B cell (primary cell): ENCODE data around the gene ARPC1A.

Experiments
- EZH2 ChIP-seq: IDR thresholded peaks from 2 replicates; pipeline ENCODE4 v1.6.1; 2012; ENCODE audit warnings: borderline replicate concordance, low read depth, mild to moderate bottlenecking, moderate library complexity, low read length; ENCODE audit not compliant: insufficient read depth, poor library complexity, severe bottlenecking
- TF ChIP-seq, protein P1 (sequence below): fragments of 200-600 bp; IDR thresholded peaks from one replicate; pipeline ENCODE4 v1.8.0; 2022; ENCODE audit warnings: antibody characterized with exemption, mild to moderate bottlenecking

DNA sequence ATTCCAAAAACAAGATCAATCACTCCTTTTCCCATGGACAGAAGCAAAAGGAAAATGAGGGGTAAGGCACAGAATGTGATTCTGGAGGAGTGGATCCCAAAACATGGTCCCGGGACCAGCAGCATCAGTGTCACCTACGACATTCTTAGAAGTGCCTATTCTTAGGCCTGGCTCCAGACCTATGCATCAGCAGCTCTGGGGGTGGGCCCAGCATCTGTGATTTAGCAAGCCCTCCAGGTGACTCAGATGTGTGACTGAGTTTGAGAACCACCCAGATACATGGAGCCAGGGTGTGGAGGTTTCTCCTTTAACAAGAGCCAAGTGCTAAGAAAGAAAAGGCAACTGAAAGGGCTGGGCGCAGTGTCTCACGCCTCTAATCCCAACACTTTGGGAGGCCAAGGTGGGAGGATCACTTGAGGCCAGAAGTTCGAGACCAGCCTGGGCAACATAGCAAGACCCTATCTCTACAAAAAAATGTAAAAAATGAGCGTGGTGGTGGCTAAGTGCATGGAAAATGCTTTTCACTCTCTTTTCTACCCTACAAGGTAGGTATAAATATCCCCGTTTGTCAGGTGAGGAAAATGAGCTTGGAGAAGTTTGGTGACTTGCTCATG, 17.1 kb upstream of the ARPC1A start:
- TF ChIP-seq, protein P1, sequence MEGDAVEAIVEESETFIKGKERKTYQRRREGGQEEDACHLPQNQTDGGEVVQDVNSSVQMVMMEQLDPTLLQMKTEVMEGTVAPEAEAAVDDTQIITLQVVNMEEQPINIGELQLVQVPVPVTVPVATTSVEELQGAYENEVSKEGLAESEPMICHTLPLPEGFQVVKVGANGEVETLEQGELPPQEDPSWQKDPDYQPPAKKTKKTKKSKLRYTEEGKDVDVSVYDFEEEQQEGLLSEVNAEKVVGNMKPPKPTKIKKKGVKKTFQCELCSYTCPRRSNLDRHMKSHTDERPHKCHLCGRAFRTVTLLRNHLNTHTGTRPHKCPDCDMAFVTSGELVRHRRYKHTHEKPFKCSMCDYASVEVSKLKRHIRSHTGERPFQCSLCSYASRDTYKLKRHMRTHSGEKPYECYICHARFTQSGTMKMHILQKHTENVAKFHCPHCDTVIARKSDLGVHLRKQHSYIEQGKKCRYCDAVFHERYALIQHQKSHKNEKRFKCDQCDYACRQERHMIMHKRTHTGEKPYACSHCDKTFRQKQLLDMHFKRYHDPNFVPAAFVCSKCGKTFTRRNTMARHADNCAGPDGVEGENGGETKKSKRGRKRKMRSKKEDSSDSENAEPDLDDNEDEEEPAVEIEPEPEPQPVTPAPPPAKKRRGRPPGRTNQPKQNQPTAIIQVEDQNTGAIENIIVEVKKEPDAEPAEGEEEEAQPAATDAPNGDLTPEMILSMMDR, result no peak
- TF ChIP-seq EZH2, result no peak
